Measurements from ENCODE around the gene RIMS3.

The RIMS3 gene

DNA sequence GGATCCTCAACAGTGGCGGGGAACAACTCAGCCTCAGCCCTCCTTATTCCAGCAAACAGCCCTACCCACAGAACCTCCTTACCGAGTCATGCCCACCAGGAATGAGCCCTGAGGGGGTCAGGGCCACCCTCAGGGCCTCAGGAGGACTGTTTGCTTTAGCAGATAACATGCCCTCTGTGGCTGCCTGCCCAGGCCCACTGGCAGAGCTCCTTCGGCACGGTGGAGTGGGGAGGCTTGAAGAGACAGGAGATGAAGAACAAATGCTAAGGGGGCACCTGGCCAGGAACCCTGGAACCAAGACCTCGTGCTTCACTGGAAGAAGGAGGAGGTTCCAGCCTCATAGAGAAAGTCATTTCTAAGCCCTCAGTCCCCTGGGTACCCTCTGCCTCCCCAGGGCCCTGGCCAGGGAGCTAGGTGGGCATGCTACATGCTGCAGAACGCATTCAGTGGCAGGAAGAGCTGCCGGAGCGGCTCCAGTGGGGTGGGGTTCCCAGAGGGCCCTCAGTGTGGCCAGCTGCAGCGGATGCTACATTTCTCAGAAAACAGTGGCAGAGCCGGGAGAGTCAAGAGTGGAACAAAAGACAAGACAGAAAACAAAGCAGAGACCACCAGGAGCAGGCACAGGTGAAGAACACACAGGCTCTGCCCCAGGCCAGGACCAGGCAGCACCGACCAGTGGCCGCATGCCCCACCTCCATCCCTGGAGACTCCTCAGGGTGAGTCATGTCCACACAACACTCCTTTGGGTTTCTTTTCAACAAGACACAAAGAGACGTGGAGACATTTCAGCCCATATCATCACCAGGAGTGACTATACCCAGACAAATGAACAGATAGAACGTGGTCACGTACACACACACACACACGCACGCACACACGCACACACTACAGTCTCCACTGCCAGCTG, 39.8 kb downstream of the RIMS3 start:
- TF ChIP-seq, protein P1, sequence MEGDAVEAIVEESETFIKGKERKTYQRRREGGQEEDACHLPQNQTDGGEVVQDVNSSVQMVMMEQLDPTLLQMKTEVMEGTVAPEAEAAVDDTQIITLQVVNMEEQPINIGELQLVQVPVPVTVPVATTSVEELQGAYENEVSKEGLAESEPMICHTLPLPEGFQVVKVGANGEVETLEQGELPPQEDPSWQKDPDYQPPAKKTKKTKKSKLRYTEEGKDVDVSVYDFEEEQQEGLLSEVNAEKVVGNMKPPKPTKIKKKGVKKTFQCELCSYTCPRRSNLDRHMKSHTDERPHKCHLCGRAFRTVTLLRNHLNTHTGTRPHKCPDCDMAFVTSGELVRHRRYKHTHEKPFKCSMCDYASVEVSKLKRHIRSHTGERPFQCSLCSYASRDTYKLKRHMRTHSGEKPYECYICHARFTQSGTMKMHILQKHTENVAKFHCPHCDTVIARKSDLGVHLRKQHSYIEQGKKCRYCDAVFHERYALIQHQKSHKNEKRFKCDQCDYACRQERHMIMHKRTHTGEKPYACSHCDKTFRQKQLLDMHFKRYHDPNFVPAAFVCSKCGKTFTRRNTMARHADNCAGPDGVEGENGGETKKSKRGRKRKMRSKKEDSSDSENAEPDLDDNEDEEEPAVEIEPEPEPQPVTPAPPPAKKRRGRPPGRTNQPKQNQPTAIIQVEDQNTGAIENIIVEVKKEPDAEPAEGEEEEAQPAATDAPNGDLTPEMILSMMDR (IDR thresholded peaks at IDR 0.05; ENCODE audit: low read length, missing control alignments) = no peak
- peak; percentile 27 for DNase-seq (ENCODE audit: low read depth)
- H3K4me3 ChIP-seq (replicated peaks; ENCODE audit: low read depth, low read length) = no peak overlapping the region

DNA sequence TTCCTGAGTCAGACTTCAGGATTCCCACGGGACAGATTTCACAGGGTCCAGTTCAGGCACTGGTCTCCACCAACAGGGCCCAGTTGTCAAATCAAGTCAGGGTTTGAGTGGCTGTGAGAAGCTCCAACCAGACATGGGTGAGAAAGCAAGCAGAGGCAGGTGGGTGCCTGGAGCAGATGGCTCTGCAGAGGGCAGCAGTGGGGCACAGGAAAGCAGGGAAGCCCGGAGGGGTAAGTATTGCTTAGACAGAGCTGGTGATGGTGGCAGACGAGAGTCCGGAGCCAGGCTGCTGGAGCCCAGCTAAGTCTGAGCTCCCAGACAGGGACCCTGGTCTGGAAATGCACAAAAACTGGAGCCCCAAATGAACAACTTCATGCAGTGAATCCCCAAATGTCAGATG, 40.4 kb downstream of the RIMS3 start:
- peak; percentile 28 for DNase-seq (ENCODE audit: low read depth)
- no peak overlapping the region for H3K4me3 ChIP-seq (replicated peaks; ENCODE audit: low read depth, low read length)
- TF ChIP-seq, protein P1 (IDR thresholded peaks at IDR 0.05; ENCODE audit: low read length, missing control alignments) = peak; percentile 41

DNA sequence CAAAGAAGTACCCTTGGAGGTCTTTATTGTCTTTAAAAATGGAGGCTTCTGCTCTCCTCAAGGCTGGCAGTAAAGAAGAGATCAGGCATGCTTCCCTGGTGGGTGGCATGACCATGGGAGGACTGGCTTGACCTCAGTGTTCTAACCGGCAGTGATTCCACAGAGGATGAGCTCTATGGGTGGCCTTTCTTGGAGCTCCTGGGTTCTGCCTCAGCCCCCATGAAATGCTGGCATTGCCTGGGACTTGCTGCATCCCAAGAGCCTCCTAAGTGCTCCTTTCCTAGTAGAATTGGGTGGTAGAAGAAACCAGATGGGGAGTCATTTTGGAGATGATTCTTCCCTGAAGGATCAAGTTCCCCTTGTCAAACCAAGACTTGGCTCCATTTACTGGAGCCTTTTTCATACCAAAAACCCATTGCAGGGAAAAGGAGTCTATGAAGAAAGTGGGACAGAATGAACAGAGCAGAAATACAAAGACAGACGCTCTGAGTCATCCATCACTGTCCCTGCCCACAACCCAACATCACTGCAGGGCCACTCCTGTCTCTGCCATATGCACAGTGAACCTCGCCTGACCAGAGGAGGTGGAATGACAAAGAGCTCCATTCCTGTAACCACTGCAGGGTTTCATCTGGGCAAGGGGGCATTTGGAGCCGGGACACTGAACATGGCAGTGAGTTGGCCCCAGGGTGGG, 42.4 kb downstream of the RIMS3 start:
- DNase-seq (ENCODE audit: low read depth) = no peak
- H3K4me3 ChIP-seq (replicated peaks; ENCODE audit: low read depth, low read length) = no peak overlapping the region
- TF ChIP-seq, protein P1 (IDR thresholded peaks at IDR 0.05; ENCODE audit: low read length, missing control alignments) = no peak

DNA sequence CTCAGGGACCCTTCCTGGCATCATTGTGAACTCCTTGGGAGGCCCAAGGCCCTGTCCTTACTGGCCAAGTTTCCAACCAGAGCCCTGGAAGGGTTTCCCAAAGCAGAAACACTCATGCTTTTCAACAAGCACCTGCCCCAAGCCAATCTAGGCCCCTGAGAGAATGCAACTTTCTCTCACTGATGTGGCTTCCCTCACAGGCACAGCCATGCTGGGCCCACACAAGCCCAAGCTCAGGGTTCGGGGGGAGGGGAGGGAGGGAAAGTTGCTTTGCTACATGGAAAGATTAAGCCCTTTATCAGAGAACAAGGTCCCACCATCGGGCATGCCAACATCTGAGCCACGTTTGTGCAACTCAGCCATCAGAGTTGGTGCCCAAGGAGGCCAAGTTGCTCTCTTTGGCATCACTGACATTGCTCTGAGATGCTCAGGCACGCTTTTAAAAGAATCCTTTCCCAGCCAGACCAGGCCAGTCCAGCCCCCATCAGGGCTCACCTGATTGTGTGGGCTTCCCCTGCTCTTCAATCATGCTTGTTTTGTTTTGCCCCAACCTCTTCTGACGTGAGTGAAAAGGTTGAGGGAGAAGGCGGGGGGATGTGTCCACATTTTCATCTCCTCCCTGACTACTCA, 43.5 kb downstream of the RIMS3 start:
- no peak for DNase-seq (ENCODE audit: low read depth)
- TF ChIP-seq, protein P1 (IDR thresholded peaks at IDR 0.05; ENCODE audit: low read length, missing control alignments) = no peak
- no peak overlapping the region for H3K4me3 ChIP-seq (replicated peaks; ENCODE audit: low read depth, low read length)

DNA sequence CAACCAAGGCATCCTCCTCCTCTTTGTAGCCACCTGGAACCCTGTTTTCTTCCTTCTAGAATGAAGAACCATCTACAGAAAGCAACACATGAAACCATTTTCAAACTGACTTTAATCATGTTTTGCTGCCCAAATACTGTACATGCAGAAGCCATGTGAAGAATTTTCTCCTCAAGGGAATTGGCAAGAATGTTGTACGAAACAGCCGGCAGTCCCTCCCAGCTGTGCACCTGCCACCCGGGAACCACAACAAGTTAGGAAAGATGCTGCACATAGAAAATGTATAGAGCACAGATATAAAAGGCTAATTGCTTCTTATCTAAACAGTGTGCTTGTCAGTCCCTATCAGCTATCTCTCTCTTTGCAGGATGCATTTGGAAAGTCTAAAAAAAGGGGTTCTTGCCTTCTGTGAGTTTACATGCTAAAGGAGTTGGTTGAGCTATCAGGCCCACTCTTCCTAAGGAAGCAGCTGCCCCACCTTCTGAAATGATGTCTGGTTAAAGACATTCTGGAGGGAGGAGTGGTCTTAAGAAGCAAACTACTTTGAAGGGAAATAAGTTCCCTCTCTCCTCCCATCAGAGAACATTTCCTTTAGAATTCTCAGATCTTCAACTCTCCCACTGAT, 44.8 kb downstream of the RIMS3 start:
- no peak for DNase-seq (ENCODE audit: low read depth)
- no peak overlapping the region for H3K4me3 ChIP-seq (replicated peaks; ENCODE audit: low read depth, low read length)
- TF ChIP-seq, protein P1 (IDR thresholded peaks at IDR 0.05; ENCODE audit: low read length, missing control alignments) = no peak

DNA sequence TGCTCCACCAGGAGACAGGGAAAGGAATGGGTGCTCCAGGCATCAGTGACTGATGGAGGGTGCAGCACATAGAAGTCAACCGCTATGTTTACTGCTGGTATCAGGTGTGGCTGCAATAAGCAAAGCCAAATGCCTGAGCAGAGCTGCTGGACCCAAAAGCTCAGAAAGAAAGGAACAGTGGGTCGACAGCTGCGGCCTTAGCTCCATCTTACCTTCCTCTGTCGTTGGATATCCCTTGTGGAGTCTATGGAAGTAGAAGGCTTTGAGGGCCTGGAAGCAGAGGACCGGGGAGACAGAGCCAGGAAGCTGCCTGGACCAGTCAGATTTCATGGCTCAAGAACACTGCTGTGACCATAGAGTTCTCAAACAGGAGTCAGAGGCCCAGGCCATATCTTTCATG, 45.3 kb downstream of the RIMS3 start:
- no peak for DNase-seq (ENCODE audit: low read depth)
- TF ChIP-seq, protein P1 (IDR thresholded peaks at IDR 0.05; ENCODE audit: low read length, missing control alignments) = no peak
- no peak overlapping the region for H3K4me3 ChIP-seq (replicated peaks; ENCODE audit: low read depth, low read length)

All from fibroblast of pulmonary artery (primary cell).